Panc1 (cell line): ENCODE data around the gene GNA12. TPM values are rescaled to one million over a fixed set of nuclear protein-coding genes. Genes with fewer than 3 reads are reported as not detected.

Experiments
- ATAC-seq: fragments of 200-7000 bp; cut with Tn5 transposase; 2 replicates; pipeline ENCODE4 v1.9.1; 2020; ENCODE audit warnings: mild to moderate bottlenecking, moderate library complexity
- BruUV-seq: library from RNA; stranded (reverse); fragments of 400-500 nt; replicated peaks from 2 replicates; lab custom pipeline; 2021; lab: Mats Ljungman, UMichigan
- CTCF ChIA-PET: fragments of 300-600 bp; sonication (Branson Sonifier 250); formaldehyde crosslinking; loops from one replicate; lab custom pipeline; 2022; ENCODE audit warnings: antibody characterized with exemption; lab: Charles Lee
- POLR2A ChIA-PET: fragments of 300-600 bp; sonication (Branson Sonifier 250); formaldehyde crosslinking; loops from one replicate; lab custom pipeline; 2022; ENCODE audit warnings: antibody characterized with exemption; lab: Charles Lee
- DNase-seq: peaks from one replicate; pipeline ENCODE4 v3.0.0-alpha.2; 2010; ENCODE audit warnings: low read depth, low spot score
- H3K27ac ChIP-seq: 2 replicates; pipeline ENCODE4 v1.5.1; 2011; ENCODE audit warnings: mild to moderate bottlenecking, low read length, inconsistent platforms
- H3K27me3 ChIP-seq: fragments of 200-500 bp; sonication (Bioruptor generic); 2 replicates; pipeline ENCODE4 v1.6.0; 2014; ENCODE audit warnings: low read length, inconsistent platforms; ENCODE audit not compliant: control insufficient read depth, insufficient read depth
- H3K36me3 ChIP-seq: fragments of 200-500 bp; sonication (Bioruptor generic); 2 replicates; pipeline ENCODE4 v1.5.1; 2014; ENCODE audit warnings: inconsistent platforms, mild to moderate bottlenecking, low read length, moderate library complexity; ENCODE audit not compliant: control insufficient read depth, insufficient read depth
- H3K4me1 ChIP-seq: 2 replicates; pipeline ENCODE4 v1.5.1; 2011; ENCODE audit warnings: inconsistent platforms, mild to moderate bottlenecking, low read length, moderate library complexity; ENCODE audit not compliant: control insufficient read depth, insufficient read depth
- H3K4me3 ChIP-seq, 2 experiments: 2 replicates each; pipeline ENCODE4 v1.5.1; 2011 to 2012; ENCODE audit warnings: low read depth in 2 of 2, low read length in 2 of 2, mild to moderate bottlenecking in 2 of 2, inconsistent platforms in 1 of 2, moderate library complexity in 1 of 2
- H3K9me3 ChIP-seq: fragments of 200-500 bp; sonication (Bioruptor generic); 2 replicates; pipeline ENCODE4 v1.5.1; 2014; ENCODE audit warnings: low read depth, mild to moderate bottlenecking, inconsistent platforms, low read length, moderate library complexity; ENCODE audit not compliant: control insufficient read depth, insufficient read depth
- POLR2AphosphoS5 ChIP-seq: IDR thresholded peaks from 2 replicates; pipeline ENCODE4 v1.6.1; 2012; ENCODE audit warnings: mild to moderate bottlenecking, low read depth, low read length, moderate library complexity
- SIN3A ChIP-seq: IDR thresholded peaks from 2 replicates; pipeline ENCODE4 v1.6.1; 2012; ENCODE audit warnings: low read depth, mild to moderate bottlenecking, low read length, moderate library complexity, borderline replicate concordance; ENCODE audit not compliant: insufficient read depth
- TCF7L2 ChIP-seq: IDR thresholded peaks from 2 replicates; pipeline ENCODE4 v1.6.1; 2011; ENCODE audit warnings: mild to moderate bottlenecking, low read depth, low read length, inconsistent platforms
- in situ Hi-C: cut with HindIII; loops from 2 replicates; pipeline ENCODE4 v1.10.0; 2016; ENCODE audit warnings: low sequenced_read_pairs, low pct_unique_long_range_greater_than_20kb
- intact Hi-C: fragments of 100-400 bp; cut with micrococcal nuclease; formaldehyde crosslinking; loops from one replicate; pipeline ENCODE4 v1.10.0; 2022; ENCODE audit not compliant: unreplicated experiment
- total RNA-seq: library from RNA; stranded (reverse); gene quantifications from one replicate; pipeline ENCODE4 v1.2.1, GENCODE V29; 2021; ENCODE audit not compliant: unreplicated experiment
- TF ChIP-seq, protein P1 (sequence below), 2 experiments: IDR thresholded peaks; 2 replicates each; pipeline ENCODE4 v1.6.1; 2011 to 2012; ENCODE audit warnings: low read depth in 2 of 2, control low read depth in 1 of 2, low read length in 1 of 2, mild to moderate bottlenecking in 1 of 2, moderate library complexity in 1 of 2; ENCODE audit not compliant: insufficient read depth in 1 of 2
- TF ChIP-seq, protein P2 (sequence below): fragments of 450-650 bp; IDR thresholded peaks from 2 replicates; pipeline ENCODE4 v1.5.1; 2017; ENCODE audit warnings: mild to moderate bottlenecking

GNA12 gene
- total RNA-seq, 1 experiment from 2014 or later: 139 TPM

DNA sequence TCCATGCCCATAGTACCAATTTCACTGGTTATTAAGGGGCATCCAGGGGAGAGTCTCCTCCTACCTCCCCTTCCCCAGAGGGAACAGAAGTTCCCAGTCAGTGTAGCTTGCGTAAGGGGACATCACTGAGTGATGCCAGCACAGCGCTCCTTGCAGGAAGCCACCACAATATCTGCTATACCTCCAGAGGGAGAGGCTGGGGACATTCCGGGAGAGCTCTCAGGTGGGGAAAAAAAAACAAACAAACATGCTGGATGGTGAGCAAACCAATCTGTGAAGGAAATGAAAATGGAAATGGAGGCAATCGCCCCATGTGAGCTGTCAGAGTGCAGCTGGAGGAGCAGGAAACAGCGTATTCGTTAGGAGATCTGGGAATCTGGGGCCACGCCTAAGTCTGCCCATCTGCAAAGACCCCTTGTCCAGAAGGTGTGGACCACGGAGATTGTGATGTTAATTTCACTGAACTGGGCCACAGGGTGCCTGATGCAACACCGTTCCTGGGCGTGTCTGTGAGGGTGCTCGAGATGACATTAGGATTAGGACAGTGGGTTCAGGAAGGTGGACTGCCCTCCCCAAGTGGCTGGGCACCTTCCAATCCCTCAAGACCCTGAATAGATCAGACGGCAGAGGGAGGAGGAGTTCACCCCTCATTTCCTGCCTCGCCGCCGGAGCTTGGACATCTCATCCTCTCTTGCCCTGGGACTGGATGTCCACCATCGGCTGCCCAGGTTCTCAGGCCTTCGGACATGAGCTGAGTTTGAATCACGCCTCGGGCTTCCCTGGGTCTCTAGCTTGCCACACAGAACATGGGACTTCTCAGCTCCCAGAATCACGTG is 30.5 kb downstream of the GNA12 start:
- H3K36me3 ChIP-seq: no peaks in the 10 kb centered on the region
- TF ChIP-seq SIN3A: no peak
- TF ChIP-seq, protein P1, sequence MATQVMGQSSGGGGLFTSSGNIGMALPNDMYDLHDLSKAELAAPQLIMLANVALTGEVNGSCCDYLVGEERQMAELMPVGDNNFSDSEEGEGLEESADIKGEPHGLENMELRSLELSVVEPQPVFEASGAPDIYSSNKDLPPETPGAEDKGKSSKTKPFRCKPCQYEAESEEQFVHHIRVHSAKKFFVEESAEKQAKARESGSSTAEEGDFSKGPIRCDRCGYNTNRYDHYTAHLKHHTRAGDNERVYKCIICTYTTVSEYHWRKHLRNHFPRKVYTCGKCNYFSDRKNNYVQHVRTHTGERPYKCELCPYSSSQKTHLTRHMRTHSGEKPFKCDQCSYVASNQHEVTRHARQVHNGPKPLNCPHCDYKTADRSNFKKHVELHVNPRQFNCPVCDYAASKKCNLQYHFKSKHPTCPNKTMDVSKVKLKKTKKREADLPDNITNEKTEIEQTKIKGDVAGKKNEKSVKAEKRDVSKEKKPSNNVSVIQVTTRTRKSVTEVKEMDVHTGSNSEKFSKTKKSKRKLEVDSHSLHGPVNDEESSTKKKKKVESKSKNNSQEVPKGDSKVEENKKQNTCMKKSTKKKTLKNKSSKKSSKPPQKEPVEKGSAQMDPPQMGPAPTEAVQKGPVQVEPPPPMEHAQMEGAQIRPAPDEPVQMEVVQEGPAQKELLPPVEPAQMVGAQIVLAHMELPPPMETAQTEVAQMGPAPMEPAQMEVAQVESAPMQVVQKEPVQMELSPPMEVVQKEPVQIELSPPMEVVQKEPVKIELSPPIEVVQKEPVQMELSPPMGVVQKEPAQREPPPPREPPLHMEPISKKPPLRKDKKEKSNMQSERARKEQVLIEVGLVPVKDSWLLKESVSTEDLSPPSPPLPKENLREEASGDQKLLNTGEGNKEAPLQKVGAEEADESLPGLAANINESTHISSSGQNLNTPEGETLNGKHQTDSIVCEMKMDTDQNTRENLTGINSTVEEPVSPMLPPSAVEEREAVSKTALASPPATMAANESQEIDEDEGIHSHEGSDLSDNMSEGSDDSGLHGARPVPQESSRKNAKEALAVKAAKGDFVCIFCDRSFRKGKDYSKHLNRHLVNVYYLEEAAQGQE (IDR thresholded peaks at IDR 0.05; ENCODE audit: insufficient read depth in 1 of 2, low read depth in 2 of 2, low read length in 1 of 2): no peak
- no peak for TF ChIP-seq POLR2AphosphoS5
- TF ChIP-seq TCF7L2: no peak
- TF ChIP-seq, protein P2, sequence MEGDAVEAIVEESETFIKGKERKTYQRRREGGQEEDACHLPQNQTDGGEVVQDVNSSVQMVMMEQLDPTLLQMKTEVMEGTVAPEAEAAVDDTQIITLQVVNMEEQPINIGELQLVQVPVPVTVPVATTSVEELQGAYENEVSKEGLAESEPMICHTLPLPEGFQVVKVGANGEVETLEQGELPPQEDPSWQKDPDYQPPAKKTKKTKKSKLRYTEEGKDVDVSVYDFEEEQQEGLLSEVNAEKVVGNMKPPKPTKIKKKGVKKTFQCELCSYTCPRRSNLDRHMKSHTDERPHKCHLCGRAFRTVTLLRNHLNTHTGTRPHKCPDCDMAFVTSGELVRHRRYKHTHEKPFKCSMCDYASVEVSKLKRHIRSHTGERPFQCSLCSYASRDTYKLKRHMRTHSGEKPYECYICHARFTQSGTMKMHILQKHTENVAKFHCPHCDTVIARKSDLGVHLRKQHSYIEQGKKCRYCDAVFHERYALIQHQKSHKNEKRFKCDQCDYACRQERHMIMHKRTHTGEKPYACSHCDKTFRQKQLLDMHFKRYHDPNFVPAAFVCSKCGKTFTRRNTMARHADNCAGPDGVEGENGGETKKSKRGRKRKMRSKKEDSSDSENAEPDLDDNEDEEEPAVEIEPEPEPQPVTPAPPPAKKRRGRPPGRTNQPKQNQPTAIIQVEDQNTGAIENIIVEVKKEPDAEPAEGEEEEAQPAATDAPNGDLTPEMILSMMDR: no peak
- no TSS peak for BruUV-seq

DNA sequence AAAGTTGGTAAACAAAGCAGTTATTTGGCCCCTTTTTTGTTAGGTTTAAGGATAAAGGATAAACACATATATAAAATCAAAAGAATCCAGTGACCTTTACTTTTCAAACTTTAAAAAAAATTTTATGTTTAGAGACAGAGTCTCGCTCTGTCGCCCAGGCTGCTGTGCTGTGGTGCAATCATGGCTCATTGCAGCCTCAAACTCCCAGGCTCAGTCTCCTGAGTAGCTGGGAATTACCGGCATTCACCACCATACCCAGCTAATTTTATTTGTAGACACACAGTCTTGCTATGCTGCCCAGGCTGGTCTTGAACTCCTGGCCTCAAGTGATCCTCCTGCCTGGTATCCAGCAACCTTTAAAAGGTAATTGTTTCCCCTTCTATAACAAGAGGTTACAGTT is 31.3 kb downstream of the GNA12 start:
- DNase-seq (no peak), ATAC-seq (0 out of 2 replicates have a peak, but pooled peaks have one; percentile 24)
- ChIA-PET CTCF (interaction anchor here (1.1 kb wide), 1 partner anchor 9 kb away, joined by 3 read pairs; no protein-coding TSS in a partner anchor), POLR2A (interaction anchor here (0.6 to 0.9 kb wide), 2 partner anchors 39 to 869 kb away, joined by 4 to 6 read pairs; no protein-coding TSS in a partner anchor)
- Histone ChIP-seq H3K27ac (peak overlapping the region; percentile 83), H3K36me3 (no peaks in the 10 kb centered on the region), H3K27me3 (no peaks in the 10 kb centered on the region), H3K4me1 (peaks cover 71% of the 10 kb centered on the region), H3K4me3 (no peak overlapping the region), H3K9me3 (no peaks in the 10 kb centered on the region)
- intact Hi-C loops (no loop called here), in situ Hi-C loops (no loop called here)
- no peak for TF ChIP-seq SIN3A
- TF ChIP-seq TCF7L2: no peak
- TF ChIP-seq, protein P2: no peak
- no peak for TF ChIP-seq POLR2AphosphoS5
- TF ChIP-seq, protein P1 (IDR thresholded peaks at IDR 0.05; ENCODE audit: insufficient read depth in 1 of 2, low read depth in 2 of 2, low read length in 1 of 2): no peak
- BruUV-seq: no TSS peak

More for the DNA sequence above, 30.5 kb downstream of the GNA12 start:
- DNase-seq (no peak), ATAC-seq (peak; percentile 37)
- peaks cover 71% of the 10 kb centered on the region for H3K4me1 ChIP-seq
- no peaks in the 10 kb centered on the region for H3K27me3 ChIP-seq
- in situ Hi-C loops: no loop called here
- CTCF ChIA-PET: interaction anchor here (0.7 to 1.1 kb wide), 2 partner anchors 9 to 87 kb away, joined by 3 to 7 read pairs; no protein-coding TSS in a partner anchor
- H3K27ac ChIP-seq: peak overlapping the region; percentile 83
- no peaks in the 10 kb centered on the region for H3K9me3 ChIP-seq
- POLR2A ChIA-PET: interaction anchor here (0.6 to 1.2 kb wide), 3 partner anchors 10 to 869 kb away, joined by 3 to 6 read pairs (median 4); no protein-coding TSS in a partner anchor
- H3K4me3 ChIP-seq: peak overlapping the region; percentile 12 to 41
- intact Hi-C loops: no loop called here
